HL-60 (cell line): ENCODE data around the gene ETF1.

Experiments
- DNase-seq, 2 experiments: peaks; one replicate each; pipeline ENCODE4 v3.0.0-alpha.2; 2010 to 2020; ENCODE audit warnings: low read depth in 1 of 2, low spot score in 1 of 2
- H3K27ac ChIP-seq: fragments of 250-450 bp; sonication (Bioruptor Pico); replicated peaks from 2 replicates; pipeline ENCODE4 v1.5.1; 2020; ENCODE audit warnings: mild to moderate bottlenecking, moderate library complexity
- H3K27me3 ChIP-seq: fragments of 250-450 bp; sonication (Bioruptor Pico); 2 replicates; pipeline ENCODE4 v1.5.1; 2021; ENCODE audit warnings: mild to moderate bottlenecking, moderate library complexity; ENCODE audit not compliant: insufficient read depth, poor library complexity, severe bottlenecking
- H3K4me3 ChIP-seq: replicated peaks from 2 replicates; pipeline ENCODE4 v1.5.1; 2011; ENCODE audit warnings: mild to moderate bottlenecking, control low read depth, low read length; ENCODE audit not compliant: insufficient read depth
- CTCF ChIP-seq: IDR thresholded peaks from one replicate; pipeline ENCODE4 v1.5.1; 2011; ENCODE audit warnings: low read length, control low read depth, inconsistent platforms; ENCODE audit not compliant: insufficient read depth
- GABPA ChIP-seq: IDR thresholded peaks from 2 replicates; pipeline ENCODE4 v1.6.1; 2012; ENCODE audit warnings: low read depth
- POLR2AphosphoS5 ChIP-seq: IDR thresholded peaks from 2 replicates; pipeline ENCODE4 v1.6.1; 2012; ENCODE audit warnings: low read depth
- REST ChIP-seq: IDR thresholded peaks from 2 replicates; pipeline ENCODE4 v1.6.1; 2012; ENCODE audit warnings: low read depth; ENCODE audit not compliant: insufficient replicate concordance
- SPI1 ChIP-seq: IDR thresholded peaks from 2 replicates; pipeline ENCODE4 v1.6.1; 2012; ENCODE audit warnings: low read depth, mild to moderate bottlenecking, borderline replicate concordance

The ETF1 gene

GRCh38 chr5:138553437-138554095, 10.5 kb upstream of the ETF1 start:
- Histone ChIP-seq H3K4me3 (no peak overlapping the region), H3K27me3 (no peaks in the 10 kb centered on the region), H3K27ac (no peak overlapping the region)
- no peak for TF ChIP-seq CTCF
- no peak for TF ChIP-seq POLR2AphosphoS5
- DNase-seq: no peak

GRCh38 chr5:138552657-138553056, 9.6 kb upstream of the ETF1 start:
- no peak overlapping the region for H3K27ac ChIP-seq
- no peaks in the 10 kb centered on the region for H3K27me3 ChIP-seq
- no peak for DNase-seq
- H3K4me3 ChIP-seq: no peak overlapping the region
- TF ChIP-seq REST (no peak), SPI1 (no peak), POLR2AphosphoS5 (no peak), CTCF (no peak), GABPA (no peak)

GRCh38 chr5:138549414-138549813, 6.4 kb upstream of the ETF1 start:
- no peak overlapping the region for H3K27ac ChIP-seq
- TF ChIP-seq GABPA: no peak
- TF ChIP-seq POLR2AphosphoS5: no peak
- TF ChIP-seq CTCF: no peak
- no peak for TF ChIP-seq REST
- TF ChIP-seq SPI1: no peak
- H3K27me3 ChIP-seq: no peaks in the 10 kb centered on the region
- no peak overlapping the region for H3K4me3 ChIP-seq
- no peak for DNase-seq

- DNase-seq: no peak
- no peak for TF ChIP-seq REST
- no peak for TF ChIP-seq SPI1
- TF ChIP-seq GABPA: no peak
- no peak for TF ChIP-seq POLR2AphosphoS5
- no peak for TF ChIP-seq CTCF
- H3K27ac ChIP-seq: no peak overlapping the region
- H3K4me3 ChIP-seq: no peak overlapping the region
- no peaks in the 10 kb centered on the region for H3K27me3 ChIP-seq
Measured at GRCh38 chr5:138545919-138546562, 3.0 kb upstream of the ETF1 start.
